ENCODE results near the gene TNFAIP8L1. TPM values are rescaled to one million over a fixed set of nuclear protein-coding genes. Genes with fewer than 3 reads are reported as not detected.
"Not testable (repeated sequence)": the region's sequence is repeated elsewhere in the genome, so short reads cannot be mapped to it uniquely, and the experiment has no call there.

TNFAIP8L1 gene
- total and polyA plus RNA-seq, 7 donors, result 3.7 to 25.2 (median 18.9) TPM

GRCh38 chr19:4593409-4593851 lies 45.9 kb upstream of the TNFAIP8L1 start:
- H3K27me3 ChIP-seq, result peaks cover 11 to 67% (median 29%) of the 10 kb centered on the region in 3 donors
- TF ChIP-seq POLR2AphosphoS5 (IDR thresholded peaks at IDR 0.05), result no peak
- no peak for TF ChIP-seq POLR2A (IDR thresholded peaks at IDR 0.05)
- TF ChIP-seq EP300 (IDR thresholded peaks at IDR 0.05), result no peak
- no peak for TF ChIP-seq CTCF (IDR thresholded peaks at IDR 0.05)
- no peaks in the 10 kb centered on the region for H3K9me3 ChIP-seq
- H3K4me1 ChIP-seq, result peaks cover 0 to 4% (median 3%) of the 10 kb centered on the region in 4 donors
- DNase-seq, result no peak
- intact Hi-C loops (cut with DNase I), result no loop called here
- no peak overlapping the region for H3K4me3 ChIP-seq
- H3K36me3 ChIP-seq, result no peaks in the 10 kb centered on the region
- WGBS, 2 donors, result 51 to 62% methylated on average over 6 of the region's 6 CpGs
- H3K27ac ChIP-seq, result no peak overlapping the region

DNA sequence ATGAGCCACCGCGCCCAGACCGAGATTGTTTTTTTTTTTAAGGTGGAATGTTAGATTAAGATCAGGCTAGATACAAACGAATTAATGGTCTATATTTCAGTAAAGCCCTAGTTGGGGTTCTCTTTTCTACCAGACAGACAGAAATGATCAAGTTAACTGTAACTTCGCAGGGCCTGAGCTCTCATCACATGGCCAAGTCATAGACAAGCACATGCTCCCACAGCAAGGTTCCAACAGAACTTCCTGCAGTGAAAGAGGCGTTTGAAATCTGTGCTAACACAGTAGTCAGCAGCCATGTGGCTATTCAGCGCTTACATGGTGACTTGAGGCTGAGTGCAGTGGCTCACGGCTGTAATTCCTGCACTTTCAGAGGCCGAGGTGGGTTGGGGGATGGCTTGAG lies 45.1 kb upstream of the TNFAIP8L1 start:
- TF ChIP-seq EP300 (IDR thresholded peaks at IDR 0.05) (no peak), CTCF (IDR thresholded peaks at IDR 0.05) (no peak), POLR2AphosphoS5 (IDR thresholded peaks at IDR 0.05) (no peak), POLR2A (IDR thresholded peaks at IDR 0.05) (no peak)
- intact Hi-C loops (cut with DNase I), result no loop called here
- 37 to 62% methylated on average over 9 of the region's 9 CpGs for WGBS, 2 donors
- no peak overlapping the region for H3K4me3 ChIP-seq
- H3K36me3 ChIP-seq, result no peaks in the 10 kb centered on the region
- H3K27ac ChIP-seq, result no peak overlapping the region
- no peaks in the 10 kb centered on the region for H3K9me3 ChIP-seq
- H3K4me1 ChIP-seq, result peaks cover 0 to 7% (median 6%) of the 10 kb centered on the region in 4 donors
- H3K27me3 ChIP-seq, result peaks cover 19 to 75% (median 36%) of the 10 kb centered on the region in 3 donors
- DNase-seq, result no peak

GRCh38 chr19:4595158-4595557 lies 44.2 kb upstream of the TNFAIP8L1 start:
- WGBS, 2 donors, result 88 to 94% methylated on average over 9 of the region's 9 CpGs
- H3K27me3 ChIP-seq, result peaks cover 24 to 77% (median 40%) of the 10 kb centered on the region in 3 donors
- intact Hi-C loops (cut with DNase I), result not testable (repeated sequence)

GRCh38 chr19:4596033-4596904 lies 43.0 kb upstream of the TNFAIP8L1 start:
- no peak for DNase-seq
- peaks cover 24 to 78% (median 44%) of the 10 kb centered on the region in 3 donors for H3K27me3 ChIP-seq
- 39 to 44% methylated on average over 21 of the region's 21 CpGs for WGBS, 2 donors
- H3K27ac ChIP-seq, result no peak overlapping the region
- intact Hi-C loops (cut with DNase I), result no loop called here
- no peaks in the 10 kb centered on the region for H3K36me3 ChIP-seq
- H3K9me3 ChIP-seq, result no peaks in the 10 kb centered on the region
- TF ChIP-seq EP300 (IDR thresholded peaks at IDR 0.05), result no peak
- no peak for TF ChIP-seq POLR2AphosphoS5 (IDR thresholded peaks at IDR 0.05)
- no peak for TF ChIP-seq POLR2A (IDR thresholded peaks at IDR 0.05)
- TF ChIP-seq CTCF (IDR thresholded peaks at IDR 0.05), result no peak
- no peak overlapping the region for H3K4me3 ChIP-seq
- peaks cover 0 to 7% (median 6%) of the 10 kb centered on the region in 4 donors for H3K4me1 ChIP-seq

More at GRCh38 chr19:4595158-4595557, 44.2 kb upstream of the TNFAIP8L1 start:
- not testable (repeated sequence) for H3K4me1 ChIP-seq, H3K27ac ChIP-seq, H3K4me3 ChIP-seq, H3K36me3 ChIP-seq, DNase-seq, H3K9me3 ChIP-seq

DNA sequence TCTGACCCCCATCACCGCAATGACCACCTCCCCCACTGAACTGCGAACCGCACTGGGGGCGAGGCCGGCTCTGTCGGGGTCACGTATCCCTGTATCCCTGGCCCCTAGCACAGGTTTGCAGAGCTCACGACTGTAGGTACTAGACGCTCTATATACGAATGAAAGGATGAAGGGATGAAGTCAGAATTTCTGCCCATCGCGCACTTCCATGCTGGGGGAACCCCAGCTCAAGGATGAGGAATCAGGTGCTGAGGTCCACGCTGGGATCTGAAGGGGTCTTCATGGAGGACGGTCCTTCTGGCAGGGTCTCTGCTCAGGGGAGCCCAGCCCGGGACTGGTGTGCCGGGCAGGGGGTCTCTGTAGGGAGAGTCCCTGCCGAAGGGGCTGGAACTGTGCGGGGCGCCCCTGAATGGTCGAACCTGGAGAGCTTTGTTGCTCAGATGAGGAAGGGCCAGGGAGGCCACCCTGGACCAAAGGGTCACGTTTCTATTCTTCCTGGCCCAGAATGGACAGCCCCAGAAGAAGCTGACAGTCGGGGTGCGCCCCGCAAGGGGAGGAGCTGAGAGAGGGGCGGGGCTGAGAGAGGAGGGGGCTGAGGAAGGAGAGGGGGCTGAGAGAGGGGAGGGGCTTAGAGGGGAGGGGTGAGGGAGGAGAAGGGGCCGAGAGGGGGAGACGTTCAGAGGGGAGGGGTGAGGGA lies 41.9 kb upstream of the TNFAIP8L1 start:
- DNase-seq, result no peak
- no peaks in the 10 kb centered on the region for H3K36me3 ChIP-seq
- H3K4me1 ChIP-seq, result peaks cover 0 to 7% (median 6%) of the 10 kb centered on the region in 4 donors
- H3K27ac ChIP-seq, result no peak overlapping the region
- peaks cover 24 to 79% (median 46%) of the 10 kb centered on the region in 3 donors for H3K27me3 ChIP-seq
- H3K9me3 ChIP-seq, result no peaks in the 10 kb centered on the region
- intact Hi-C loops (cut with DNase I), result no loop called here
- TF ChIP-seq POLR2AphosphoS5 (IDR thresholded peaks at IDR 0.05) (no peak), POLR2A (IDR thresholded peaks at IDR 0.05) (no peak), CTCF (IDR thresholded peaks at IDR 0.05) (no peak), EP300 (IDR thresholded peaks at IDR 0.05) (no peak)
- no peak overlapping the region for H3K4me3 ChIP-seq
- 10 to 12% methylated on average over 27 of the region's 27 CpGs for WGBS, 2 donors
